ENCODE results near the gene SPOCD1. TPM values are rescaled to one million over a fixed set of nuclear protein-coding genes. Genes with fewer than 3 reads are reported as not detected.
"Not testable (repeated sequence)": the region's sequence is repeated elsewhere in the genome, so short reads cannot be mapped to it uniquely, and the experiment has no call there.

Gene SPOCD1
- total RNA-seq, 1 donor from 2014 or later: 30.7 TPM

DNA sequence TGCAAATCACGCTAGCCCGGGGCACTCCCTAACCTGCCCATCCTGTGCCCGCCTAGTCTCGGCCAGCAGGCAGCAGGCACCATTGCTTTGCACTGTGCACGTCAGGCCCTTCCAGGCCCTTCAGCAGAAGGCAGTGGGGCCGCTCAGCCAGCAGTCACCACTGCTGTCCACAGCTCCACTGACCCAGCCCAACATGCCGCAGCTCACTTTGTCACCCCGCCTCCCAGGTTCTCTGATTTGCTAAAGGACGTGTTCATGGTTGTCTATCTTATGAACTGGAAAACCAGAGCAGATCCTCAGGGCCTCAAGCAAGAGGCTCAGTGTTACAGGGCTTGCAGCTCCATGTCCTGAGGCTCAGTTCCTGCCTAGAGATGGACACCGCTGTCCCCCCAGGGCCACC is 14.2 kb upstream of the SPOCD1 start:
- Histone ChIP-seq H3K36me3 (no peaks in the 10 kb centered on the region), H3K4me3 (no peak overlapping the region), H3K4me1 (no peaks in the 10 kb centered on the region), H3K27me3 (no peaks in the 10 kb centered on the region), H3K27ac (no peak overlapping the region), H3K9me3 (no peaks in the 10 kb centered on the region)
- intact Hi-C loops (cut with DNase I): no loop called here
- peak in 1 of 2 donors; percentile 41 for DNase-seq (ENCODE audit: low spot score in 2 of 2)
- TF ChIP-seq CTCF (IDR thresholded peaks at IDR 0.05): no peak

DNA sequence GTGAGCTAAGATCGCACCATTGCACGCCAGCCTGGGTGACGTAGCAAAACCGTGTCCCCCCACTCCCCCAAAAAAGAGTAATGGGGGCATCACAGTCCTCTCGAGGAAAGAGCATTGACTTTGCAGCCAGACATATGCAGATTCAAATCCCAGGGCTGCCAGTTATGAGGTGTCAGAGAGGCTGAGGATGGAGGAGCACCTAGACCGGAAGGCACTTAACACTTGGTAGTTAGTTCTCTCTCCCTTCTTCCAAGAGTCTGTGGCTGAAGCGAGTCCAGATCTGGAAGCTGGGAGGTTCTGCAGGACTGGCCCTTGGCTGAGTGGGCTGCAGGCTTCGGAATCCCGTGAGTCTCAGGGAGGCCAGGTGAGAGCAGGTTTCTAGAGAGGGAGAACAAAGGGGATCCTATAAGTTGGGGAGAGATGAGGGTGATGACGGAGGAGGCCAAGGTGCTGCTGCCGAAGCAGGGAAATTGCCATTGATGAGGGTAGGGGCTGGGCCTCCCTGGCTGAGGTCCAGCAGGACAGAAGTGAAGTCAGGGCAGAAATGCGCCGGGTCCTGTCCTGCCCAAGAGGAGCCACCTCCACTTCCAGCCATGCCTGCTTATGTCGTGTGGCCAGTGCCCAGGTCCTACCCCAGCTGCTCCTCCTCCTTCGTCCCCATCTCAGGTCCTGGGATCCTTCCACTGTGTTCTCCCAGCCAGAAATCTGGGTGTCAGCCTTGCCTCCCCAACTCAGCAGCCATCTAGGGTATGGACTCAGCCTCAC is 13.3 kb upstream of the SPOCD1 start:
- DNase-seq (ENCODE audit: low spot score in 2 of 2): no peak

DNA sequence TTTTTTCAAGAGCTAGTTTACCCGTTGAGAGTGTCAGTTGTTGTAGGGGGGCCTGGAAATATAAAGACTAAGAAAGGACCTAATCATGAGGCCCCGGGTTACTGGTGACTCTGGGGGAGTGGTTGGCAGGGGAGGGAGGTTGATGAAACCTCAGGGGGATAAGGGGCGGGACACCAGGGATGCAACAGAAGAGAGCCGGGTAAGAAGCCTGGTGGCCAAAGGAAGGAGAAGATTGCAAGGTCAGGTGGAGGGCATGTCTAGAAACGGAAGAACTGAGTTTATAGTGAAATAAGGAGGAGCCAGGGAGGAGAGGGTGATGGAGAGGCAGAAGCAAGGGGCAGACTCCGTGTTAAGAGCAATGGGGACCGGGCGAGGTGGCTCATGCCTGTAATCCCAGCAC is 12.5 kb upstream of the SPOCD1 start:
- no peaks in the 10 kb centered on the region for H3K27me3 ChIP-seq
- peak in 1 of 2 donors; percentile 46 for DNase-seq (ENCODE audit: low spot score in 2 of 2)

More for the DNA sequence above, 13.3 kb upstream of the SPOCD1 start:
- Histone ChIP-seq H3K27me3 (no peaks in the 10 kb centered on the region), H3K36me3 (no peaks in the 10 kb centered on the region), H3K4me3 (no peak overlapping the region), H3K27ac (no peak overlapping the region), H3K9me3 (no peaks in the 10 kb centered on the region), H3K4me1 (no peaks in the 10 kb centered on the region)
- intact Hi-C loops (cut with DNase I): no loop called here
- TF ChIP-seq CTCF (IDR thresholded peaks at IDR 0.05): no peak

DNA sequence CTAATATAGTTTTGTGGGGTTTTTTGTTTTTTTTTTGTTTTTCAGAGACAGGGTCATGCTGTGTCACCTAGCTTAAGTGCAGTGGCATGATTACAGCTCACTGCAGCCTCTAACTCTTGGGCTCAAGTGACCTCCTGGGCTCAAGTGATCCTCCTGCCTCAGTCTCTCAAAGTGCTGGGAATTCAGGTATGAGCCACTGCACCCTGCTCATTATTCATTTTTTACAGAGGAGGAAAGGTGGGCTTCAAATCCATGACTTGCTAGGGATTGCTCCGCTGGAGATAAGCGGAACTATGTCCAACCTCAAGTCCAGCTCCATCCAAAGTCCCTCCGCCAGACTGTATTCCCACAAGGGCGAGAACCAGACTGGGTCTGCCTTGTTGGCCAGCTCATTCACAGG is 8.0 kb upstream of the SPOCD1 start:
- intact Hi-C loops (cut with DNase I): no loop called here
- H3K27me3 ChIP-seq: no peaks in the 10 kb centered on the region
- no peak for TF ChIP-seq CTCF (IDR thresholded peaks at IDR 0.05)
- DNase-seq (ENCODE audit: low spot score in 2 of 2): no peak
- H3K9me3 ChIP-seq: no peaks in the 10 kb centered on the region
- H3K4me1 ChIP-seq: no peaks in the 10 kb centered on the region
- H3K36me3 ChIP-seq: no peaks in the 10 kb centered on the region
- no peak overlapping the region for H3K27ac ChIP-seq
- H3K4me3 ChIP-seq: no peak overlapping the region

More for the DNA sequence above, 12.5 kb upstream of the SPOCD1 start:
- no peak overlapping the region for H3K27ac ChIP-seq
- H3K9me3 ChIP-seq: no peaks in the 10 kb centered on the region
- H3K4me1 ChIP-seq: no peaks in the 10 kb centered on the region
- intact Hi-C loops (cut with DNase I): no loop called here
- TF ChIP-seq CTCF (IDR thresholded peaks at IDR 0.05): no peak
- H3K36me3 ChIP-seq: no peaks in the 10 kb centered on the region
- no peak overlapping the region for H3K4me3 ChIP-seq

GRCh38 chr1:31822766-31823165 is 6.9 kb upstream of the SPOCD1 start:
- no peak for TF ChIP-seq CTCF (IDR thresholded peaks at IDR 0.05)
- no peak for DNase-seq (ENCODE audit: low spot score in 2 of 2)
- Histone ChIP-seq H3K27ac (no peak overlapping the region), H3K9me3 (no peaks in the 10 kb centered on the region), H3K27me3 (no peaks in the 10 kb centered on the region), H3K36me3 (no peaks in the 10 kb centered on the region), H3K4me3 (no peak overlapping the region), H3K4me1 (no peaks in the 10 kb centered on the region)
- intact Hi-C loops (cut with DNase I): no loop called here

- intact Hi-C loops (cut with DNase I); H3K27me3 ChIP-seq; H3K36me3 ChIP-seq; DNase-seq (ENCODE audit: low spot score in 2 of 2); H3K4me3 ChIP-seq; H3K9me3 ChIP-seq; H3K4me1 ChIP-seq; H3K27ac ChIP-seq: not testable (repeated sequence)
Measured at GRCh38 chr1:31820196-31820595, 4.4 kb upstream of the SPOCD1 start.
